Osteocyte (in vitro differentiated cells): ENCODE data around the gene CASP10. TPM values are rescaled to one million over a fixed set of nuclear protein-coding genes. Genes with fewer than 3 reads are reported as not detected.

Source experiments
- DNase-seq: peaks from one replicate; pipeline ENCODE4 v3.0.0; 2021; ENCODE audit warnings: mixed read lengths; ENCODE audit not compliant: unreplicated experiment; ENCODE audit errors: extremely low spot score
- H3K27ac Mint-ChIP-seq: one replicate; pipeline ENCODE4 v1.8.0; 2021; ENCODE audit warnings: mild to moderate bottlenecking, mixed read lengths; ENCODE audit not compliant: unreplicated experiment
- H3K27me3 Mint-ChIP-seq: one replicate; pipeline ENCODE4 v1.8.0; 2021; ENCODE audit warnings: mixed read lengths; ENCODE audit not compliant: unreplicated experiment
- H3K36me3 Mint-ChIP-seq: one replicate; pipeline ENCODE4 v1.8.0; 2021; ENCODE audit warnings: mixed read lengths; ENCODE audit not compliant: unreplicated experiment
- H3K4me1 Mint-ChIP-seq: one replicate; pipeline ENCODE4 v1.8.0; 2021; ENCODE audit warnings: mixed read lengths; ENCODE audit not compliant: unreplicated experiment
- H3K4me3 Mint-ChIP-seq: one replicate; pipeline ENCODE4 v1.8.0; 2021; ENCODE audit warnings: mild to moderate bottlenecking, moderate library complexity, mixed read lengths; ENCODE audit not compliant: unreplicated experiment
- H3K9me3 Mint-ChIP-seq: one replicate; pipeline ENCODE4 v1.8.0; 2021; ENCODE audit warnings: mixed read lengths; ENCODE audit not compliant: unreplicated experiment
- total RNA-seq: library from RNA; stranded (reverse); gene quantifications from 2 replicates; pipeline ENCODE4 v1.2.1, GENCODE V29; 2021
- TF ChIP-seq, protein P1 (sequence below): fragments of 200-600 bp; sonication (generic); IDR thresholded peaks from 2 replicates; pipeline ENCODE4 v1.5.0; 2021; ENCODE audit warnings: antibody characterized with exemption, mild to moderate bottlenecking, moderate library complexity

The CASP10 gene
- total RNA-seq, 1 donor from 2014 or later: 0.35 TPM

- H3K9me3 Mint-ChIP-seq: no peaks in the 10 kb centered on the region
- no peak for DNase-seq
- H3K4me3 Mint-ChIP-seq: peak overlapping the region; percentile 96
- H3K27ac Mint-ChIP-seq: peak overlapping the region; percentile 100
- TF ChIP-seq, protein P1, sequence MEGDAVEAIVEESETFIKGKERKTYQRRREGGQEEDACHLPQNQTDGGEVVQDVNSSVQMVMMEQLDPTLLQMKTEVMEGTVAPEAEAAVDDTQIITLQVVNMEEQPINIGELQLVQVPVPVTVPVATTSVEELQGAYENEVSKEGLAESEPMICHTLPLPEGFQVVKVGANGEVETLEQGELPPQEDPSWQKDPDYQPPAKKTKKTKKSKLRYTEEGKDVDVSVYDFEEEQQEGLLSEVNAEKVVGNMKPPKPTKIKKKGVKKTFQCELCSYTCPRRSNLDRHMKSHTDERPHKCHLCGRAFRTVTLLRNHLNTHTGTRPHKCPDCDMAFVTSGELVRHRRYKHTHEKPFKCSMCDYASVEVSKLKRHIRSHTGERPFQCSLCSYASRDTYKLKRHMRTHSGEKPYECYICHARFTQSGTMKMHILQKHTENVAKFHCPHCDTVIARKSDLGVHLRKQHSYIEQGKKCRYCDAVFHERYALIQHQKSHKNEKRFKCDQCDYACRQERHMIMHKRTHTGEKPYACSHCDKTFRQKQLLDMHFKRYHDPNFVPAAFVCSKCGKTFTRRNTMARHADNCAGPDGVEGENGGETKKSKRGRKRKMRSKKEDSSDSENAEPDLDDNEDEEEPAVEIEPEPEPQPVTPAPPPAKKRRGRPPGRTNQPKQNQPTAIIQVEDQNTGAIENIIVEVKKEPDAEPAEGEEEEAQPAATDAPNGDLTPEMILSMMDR: peak; percentile 38
- H3K36me3 Mint-ChIP-seq: no peaks in the 10 kb centered on the region
- H3K27me3 Mint-ChIP-seq: no peaks in the 10 kb centered on the region
- H3K4me1 Mint-ChIP-seq: peaks cover 32% of the 10 kb centered on the region
These were observed 75.2 kb downstream of the CASP10 start for GRCh38 chr2:201257956-201258665.

DNA sequence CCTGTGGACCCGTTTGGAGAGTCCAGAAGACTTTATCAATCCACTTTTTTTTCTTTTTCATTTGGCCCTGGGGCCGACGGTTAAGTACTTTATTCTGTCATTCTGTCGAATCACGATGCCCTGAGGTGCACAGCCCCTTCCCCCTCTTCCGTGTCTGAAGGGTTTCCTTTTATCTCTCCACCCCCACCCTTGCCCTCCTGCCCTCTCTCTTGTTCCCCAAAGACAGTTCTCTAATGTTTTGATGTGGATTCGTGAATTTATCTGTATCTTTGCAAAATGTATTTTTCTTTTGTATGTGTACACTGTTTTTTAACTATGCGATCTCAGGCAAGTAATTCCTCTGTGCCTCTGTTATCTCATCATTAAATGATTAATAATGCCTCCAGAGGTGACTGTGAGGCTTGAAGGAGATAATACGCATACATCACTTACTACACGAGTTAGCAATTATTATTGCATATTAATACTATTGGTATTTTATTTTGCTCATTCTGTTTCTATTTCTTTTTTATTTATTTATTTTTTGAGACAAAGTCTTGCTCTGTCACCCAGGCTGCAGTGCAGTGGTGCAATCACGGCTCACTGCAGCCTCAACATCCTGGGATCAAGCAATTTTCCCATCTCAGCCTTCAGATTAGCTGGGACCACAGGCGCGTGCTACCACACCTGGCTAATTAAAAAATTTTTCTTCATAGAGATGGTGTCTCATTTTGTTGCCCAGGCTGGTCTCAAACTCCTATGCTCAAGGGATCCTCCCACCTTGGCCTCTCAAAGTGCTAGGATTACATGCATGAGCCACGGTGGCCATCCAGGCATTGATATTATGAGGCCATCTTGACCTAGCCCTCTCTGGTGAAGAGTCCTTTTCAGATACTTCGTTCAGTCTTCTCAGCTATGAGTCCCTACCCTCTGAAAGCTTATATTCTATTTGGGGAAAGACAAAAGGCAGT lies 76.0 kb downstream of the CASP10 start:
- Mint-ChIP-seq H3K4me1 (peaks cover 39% of the 10 kb centered on the region), H3K9me3 (no peaks in the 10 kb centered on the region), H3K4me3 (peak overlapping the region; percentile 96), H3K27me3 (no peaks in the 10 kb centered on the region), H3K27ac (peak overlapping the region; percentile 100), H3K36me3 (no peaks in the 10 kb centered on the region)
- DNase-seq: no peak
- TF ChIP-seq, protein P1: no peak

DNA sequence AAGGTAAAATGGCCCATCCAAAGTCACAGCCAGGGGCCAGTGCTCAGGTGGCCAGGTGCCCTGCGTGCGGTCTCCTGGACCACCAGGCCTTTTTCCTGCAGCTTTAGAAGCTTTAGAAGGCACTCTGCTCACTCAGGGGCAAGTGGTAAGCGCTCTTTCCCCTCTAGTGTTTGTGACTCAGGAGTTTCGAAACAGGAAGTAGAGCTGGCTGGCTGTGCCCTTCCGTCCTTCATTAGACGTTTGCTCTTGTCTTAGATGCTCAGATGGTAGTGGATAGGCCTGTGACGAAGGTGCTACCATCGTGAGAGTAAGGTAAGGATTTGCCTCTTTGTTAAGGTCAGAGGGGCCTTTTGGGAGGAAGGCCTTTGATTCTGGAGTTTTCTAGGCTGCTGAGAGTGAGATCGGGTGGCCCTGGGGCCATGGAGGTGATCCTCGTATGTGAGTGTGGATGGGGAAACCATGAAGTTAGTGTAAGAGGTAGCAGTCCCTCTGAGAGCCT lies 77.4 kb downstream of the CASP10 start, which contains the start of gene CASP8:
Gene CASP8 (plus strand): TSS at position 235 of the 499 bp plus-strand sequence. CDS start 5,951 bp downstream, outside the sequence.
- no peak for DNase-seq
- Mint-ChIP-seq H3K4me1 (peaks cover 41% of the 10 kb centered on the region), H3K27me3 (no peaks in the 10 kb centered on the region), H3K27ac (no peak within 1 kb of the TSS), H3K4me3 (peak within 1 kb of the TSS; percentile 96), H3K9me3 (no peaks in the 10 kb centered on the region), H3K36me3 (no peaks in the 10 kb centered on the region)
- TF ChIP-seq, protein P1: no peak

DNA sequence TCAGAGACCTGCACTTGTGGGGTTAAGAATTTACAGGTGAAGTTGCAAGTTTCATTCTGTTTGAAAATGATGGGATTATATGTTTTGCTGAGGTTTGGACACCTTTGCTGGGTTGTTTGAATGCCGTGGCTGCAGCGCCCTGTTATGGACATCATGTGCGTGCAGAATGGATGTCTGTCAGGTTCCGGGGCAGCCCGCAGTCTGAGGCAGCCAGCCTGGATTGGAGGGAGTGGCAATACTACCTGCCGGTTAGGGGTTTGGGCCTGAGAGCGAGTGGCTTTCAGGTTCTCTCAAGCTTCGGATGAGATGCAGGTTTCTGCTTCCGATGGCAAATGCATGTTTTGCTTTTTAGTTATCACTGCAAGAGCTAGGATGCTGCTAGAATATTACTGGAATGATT lies 78.5 kb downstream of the CASP10 start:
- TF ChIP-seq, protein P1: no peak
- peaks cover 41% of the 10 kb centered on the region for H3K4me1 Mint-ChIP-seq
- H3K27ac Mint-ChIP-seq: no peak overlapping the region

More for the DNA sequence above, 78.5 kb downstream of the CASP10 start:
- no peaks in the 10 kb centered on the region for H3K27me3 Mint-ChIP-seq
- DNase-seq: no peak
- no peak overlapping the region for H3K4me3 Mint-ChIP-seq
- no peaks in the 10 kb centered on the region for H3K9me3 Mint-ChIP-seq
- H3K36me3 Mint-ChIP-seq: peaks cover 1% of the 10 kb centered on the region
